Endothelial cell of umbilical vein (primary cell): ENCODE data around the gene SMYD4. TPM values are rescaled to one million over a fixed set of nuclear protein-coding genes. Genes with fewer than 3 reads are reported as not detected.

ENCODE experiments used
- BruUV-seq: library from RNA; stranded (reverse); fragments of 400-500 nt; replicated peaks from 2 replicates; lab custom pipeline; 2021; lab: Mats Ljungman, UMichigan
- CTCF ChIA-PET: fragments of 300-600, 350-600 bp; sonication (Branson Sonifier 250); formaldehyde crosslinking; loops from one replicate; lab custom pipeline; 2021; ENCODE audit warnings: antibody characterized with exemption, inconsistent platforms; lab: Charles Lee
- POLR2A ChIA-PET: fragments of 300-600, 350-600 bp; sonication (Branson Sonifier 250); formaldehyde crosslinking; loops from one replicate; lab custom pipeline; 2021; ENCODE audit warnings: antibody characterized with exemption, inconsistent platforms; lab: Charles Lee
- DNase-seq: peaks from one replicate; pipeline ENCODE4 v3.0.0-alpha.2; 2011; ENCODE audit warnings: low read depth, low spot score
- FAIRE-seq: peaks from 2 replicates; lab custom pipeline; 2011; peaks lifted over from hg19 to GRCh38; lab: Jason Lieb, UNC
- H2AFZ ChIP-seq: 2 replicates; pipeline ENCODE4 v1.6.0; 2012; ENCODE audit warnings: low read depth, low read length, control low read depth, inconsistent platforms
- H3K27ac ChIP-seq: 2 replicates; pipeline ENCODE4 v1.5.1; 2011; ENCODE audit warnings: low read depth, mild to moderate bottlenecking, control low read depth, low read length, moderate library complexity; ENCODE audit not compliant: insufficient read depth
- H3K27me3 ChIP-seq, 2 experiments: 2 replicates each; pipeline versions ENCODE4 v1.6.0 to v1.6.1; 2011; ENCODE audit warnings: low read length in 2 of 2, mixed read lengths in 1 of 2; ENCODE audit not compliant: control insufficient read depth in 2 of 2, insufficient read depth in 2 of 2
- H3K36me3 ChIP-seq, 2 experiments: 2 replicates in 1 of 2; 3 replicates in 1 of 2; pipeline ENCODE4 v1.5.1; 2011; ENCODE audit warnings: low read length in 2 of 2, mild to moderate bottlenecking in 1 of 2, moderate library complexity in 1 of 2; ENCODE audit not compliant: control insufficient read depth in 2 of 2, insufficient read depth in 2 of 2; ENCODE audit errors: extremely low read depth in 1 of 2
- H3K4me1 ChIP-seq: 3 replicates; pipeline ENCODE4 v1.5.1; 2011; ENCODE audit warnings: mild to moderate bottlenecking, low read length; ENCODE audit not compliant: control insufficient read depth, insufficient read depth; ENCODE audit errors: extremely low read depth
- H3K4me2 ChIP-seq: 2 replicates; pipeline ENCODE4 v1.6.1; 2011; ENCODE audit warnings: low read length, control low read depth, mixed read lengths; ENCODE audit not compliant: insufficient read depth
- H3K4me3 ChIP-seq, 3 experiments: fragments of 200-600 bp in 1 of 3; sonication (generic), shearing (Covaris generic) in 1 of 3; replicated peaks in 1 of 3; 2 replicates each; pipeline ENCODE4 v1.5.1; 2011 to 2016; ENCODE audit warnings: control low read depth in 3 of 3, low read length in 3 of 3, mild to moderate bottlenecking in 2 of 3, inconsistent platforms in 1 of 3, low read depth in 1 of 3, moderate library complexity in 1 of 3; ENCODE audit not compliant: insufficient read depth in 1 of 3
- H3K79me2 ChIP-seq: 2 replicates; pipeline ENCODE4 v1.6.0; 2012; ENCODE audit warnings: low read length, inconsistent platforms; ENCODE audit not compliant: control insufficient read depth, insufficient read depth
- H3K9ac ChIP-seq: replicated peaks from 2 replicates; pipeline ENCODE3; 2011; ENCODE audit warnings: low read length, control low read depth; ENCODE audit not compliant: insufficient read depth; ENCODE audit errors: extremely low read depth
- H3K9me1 ChIP-seq: replicated peaks from 3 replicates; pipeline ENCODE4 v1.6.0; 2011; ENCODE audit warnings: mild to moderate bottlenecking, low read length; ENCODE audit not compliant: control insufficient read depth, insufficient read depth; ENCODE audit errors: extremely low read depth
- H3K9me3 ChIP-seq: replicated peaks from 2 replicates; pipeline ENCODE4 v1.5.1; 2012; ENCODE audit warnings: low read length, inconsistent platforms; ENCODE audit not compliant: control insufficient read depth, insufficient read depth
- H4K20me1 ChIP-seq: replicated peaks from 2 replicates; pipeline ENCODE3; 2011; ENCODE audit warnings: mild to moderate bottlenecking, low read length; ENCODE audit not compliant: control insufficient read depth, insufficient read depth; ENCODE audit errors: extremely low read depth
- CTCF ChIP-seq, 2 donors: IDR thresholded peaks; 1 replicate in 1 of 2; 2 replicates in 1 of 2; pipeline ENCODE4 v1.5.1; 2011; ENCODE audit warnings: low read length in 2 of 2, mild to moderate bottlenecking in 2 of 2, moderate library complexity in 2 of 2, control low read depth in 1 of 2, inconsistent platforms in 1 of 2, low read depth in 1 of 2; ENCODE audit not compliant: insufficient read depth in 1 of 2; ENCODE audit errors: extremely low read depth in 1 of 2
- EZH2 ChIP-seq: IDR thresholded peaks from 2 replicates; pipeline ENCODE4 v1.6.1; 2012; ENCODE audit warnings: borderline replicate concordance, low read depth, mild to moderate bottlenecking, moderate library complexity, low read length, inconsistent platforms; ENCODE audit not compliant: severe bottlenecking
- FOS ChIP-seq: IDR thresholded peaks from 2 replicates; pipeline ENCODE4 v1.6.1; 2011; ENCODE audit warnings: mild to moderate bottlenecking, low read length, moderate library complexity, borderline replicate concordance; ENCODE audit not compliant: insufficient read depth
- GATA2 ChIP-seq: IDR thresholded peaks from 2 replicates; pipeline ENCODE4 v1.7.0; 2011; ENCODE audit warnings: low read depth, mild to moderate bottlenecking, moderate library complexity, mixed read lengths, low read length; ENCODE audit not compliant: insufficient read length, insufficient read depth
- JUN ChIP-seq: IDR thresholded peaks from 2 replicates; pipeline ENCODE4 v1.6.1; 2011; ENCODE audit warnings: borderline replicate concordance, low read depth; ENCODE audit not compliant: insufficient read length, insufficient read depth
- MAX ChIP-seq: IDR thresholded peaks from 2 replicates; pipeline ENCODE4 v1.6.1; 2011; ENCODE audit not compliant: insufficient read depth, insufficient read length
- MYC ChIP-seq: IDR thresholded peaks from one replicate; pipeline ENCODE4 v1.6.1; 2011; ENCODE audit warnings: mild to moderate bottlenecking, low read depth, low read length
- POLR2A ChIP-seq: IDR thresholded peaks from 2 replicates; pipeline ENCODE4 v1.6.1; 2012; ENCODE audit warnings: low read depth, mild to moderate bottlenecking, control low read depth, low read length
- POLR2AphosphoS5 ChIP-seq: IDR thresholded peaks from 2 replicates; pipeline ENCODE4 v1.6.1; 2012; ENCODE audit warnings: low read depth, mild to moderate bottlenecking, control low read depth, low read length, moderate library complexity; ENCODE audit not compliant: insufficient read depth
- dilution Hi-C: fragments of 300-500 bp; cut with MboI; formaldehyde crosslinking; loops from one replicate; pipeline ENCODE4 v1.15.0; 2019; ENCODE audit warnings: low sequenced_read_pairs; ENCODE audit not compliant: extremely low pct_ligation_motif_present
- intact Hi-C: fragments of 100-400 bp; cut with micrococcal nuclease; formaldehyde crosslinking; loops from one replicate; pipeline ENCODE4 v1.10.0; 2022
- polyA plus RNA-seq, 4 experiments: library from polyadenylated mRNA; depleted of rRNA in 3 of 4; stranded (reverse) in 3 of 4; unstranded in 1 of 4; fragments of >200 nt; gene quantifications; 2 replicates each; pipeline versions ENCODE4 v1.2.1 to v1.2.3, GENCODE V29; 2011 to 2012; ENCODE audit warnings: missing spikeins in 1 of 4
- total RNA-seq: library from RNA; stranded (reverse); gene quantifications from 2 replicates; pipeline ENCODE4 v1.2.3, GENCODE V29; 2021

Gene SMYD4
- total and polyA plus RNA-seq, 2 donors (not counting 3 experiments of a cell fraction or from before 2014, with no cell fraction given) = 6.0 to 14.6 TPM

- no peak for FAIRE-seq
These were observed 63.1 kb downstream of the SMYD4 start for GRCh38 chr17:1766382-1767135.

More at GRCh38 chr17:1766382-1767135, 63.1 kb downstream of the SMYD4 start:
- Histone ChIP-seq H3K9me1 (no peaks in the 10 kb centered on the region), H3K36me3 (no peaks in the 10 kb centered on the region), H3K4me1 (peaks cover 4% of the 10 kb centered on the region), H3K27ac (no peak overlapping the region), H2AFZ (peak overlapping the region; percentile 38), H3K9ac (no peak overlapping the region), H3K27me3 (no peaks in the 10 kb centered on the region), H3K4me2 (no peak overlapping the region), H3K79me2 (no peaks in the 10 kb centered on the region), H4K20me1 (no peaks in the 10 kb centered on the region), H3K9me3 (no peaks in the 10 kb centered on the region), H3K4me3 (no peak overlapping the region)
- TF ChIP-seq MAX = no peak
- TF ChIP-seq MYC = no peak
- TF ChIP-seq JUN = no peak
- no peak for TF ChIP-seq FOS
- TF ChIP-seq GATA2 = no peak
- TF ChIP-seq EZH2 = no peak
- TF ChIP-seq POLR2A = no peak
- TF ChIP-seq POLR2AphosphoS5 = no peak
- no peak for TF ChIP-seq CTCF (IDR thresholded peaks at IDR 0.05; ENCODE audit: extremely low read depth in 1 of 2, insufficient read depth in 1 of 2, low read depth in 1 of 2, low read length in 2 of 2)
- CTCF ChIA-PET = interaction anchor here (0.6 to 2.4 kb wide), 2 partner anchors 13 to 43 kb away, joined by 3 to 8 read pairs; no protein-coding TSS in a partner anchor
- no peak for DNase-seq
- POLR2A ChIA-PET = interaction anchor here (0.6 to 1.5 kb wide), 3 partner anchors 50 to 79 kb away, joined by 4 to 7 read pairs (median 5); no protein-coding TSS in a partner anchor
- no TSS peak for BruUV-seq
- intact Hi-C loops = no loop called here
- dilution Hi-C loops = no loop called here
